ENCODE measurements around the gene NFE2L2.

DNA sequence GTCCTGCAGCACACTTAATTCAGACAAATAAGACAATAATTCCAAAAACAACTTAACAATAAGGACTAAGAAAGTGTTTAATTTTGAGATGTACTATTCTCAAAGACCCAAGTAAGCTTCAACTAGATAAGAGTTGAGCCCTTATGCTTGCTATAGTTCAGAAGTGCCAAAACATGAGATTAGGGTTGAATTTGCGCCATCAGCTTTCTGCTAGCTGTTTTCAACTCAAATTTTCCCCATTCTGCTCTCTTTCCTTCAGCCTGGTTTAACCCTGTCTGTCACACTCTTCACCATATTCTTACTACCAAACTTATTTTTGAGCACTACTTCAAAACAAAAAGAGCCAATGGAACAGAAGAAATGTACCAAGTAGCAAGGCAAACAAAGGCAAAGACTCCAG lies 4.1 kb downstream of the NFE2L2 start:
- TF ChIP-seq CTCF (IDR thresholded peaks at IDR 0.05) (no peak), POLR2A (IDR thresholded peaks at IDR 0.05) (no peak)
